Cortex of kidney (tissue), 1 donor: ENCODE results near the gene ELMO3.

Experiments used
- DNase-seq: peaks from one replicate; lab custom pipeline; 2025; lab: John Stamatoyannopoulos, UW

ELMO3 gene, protein sequence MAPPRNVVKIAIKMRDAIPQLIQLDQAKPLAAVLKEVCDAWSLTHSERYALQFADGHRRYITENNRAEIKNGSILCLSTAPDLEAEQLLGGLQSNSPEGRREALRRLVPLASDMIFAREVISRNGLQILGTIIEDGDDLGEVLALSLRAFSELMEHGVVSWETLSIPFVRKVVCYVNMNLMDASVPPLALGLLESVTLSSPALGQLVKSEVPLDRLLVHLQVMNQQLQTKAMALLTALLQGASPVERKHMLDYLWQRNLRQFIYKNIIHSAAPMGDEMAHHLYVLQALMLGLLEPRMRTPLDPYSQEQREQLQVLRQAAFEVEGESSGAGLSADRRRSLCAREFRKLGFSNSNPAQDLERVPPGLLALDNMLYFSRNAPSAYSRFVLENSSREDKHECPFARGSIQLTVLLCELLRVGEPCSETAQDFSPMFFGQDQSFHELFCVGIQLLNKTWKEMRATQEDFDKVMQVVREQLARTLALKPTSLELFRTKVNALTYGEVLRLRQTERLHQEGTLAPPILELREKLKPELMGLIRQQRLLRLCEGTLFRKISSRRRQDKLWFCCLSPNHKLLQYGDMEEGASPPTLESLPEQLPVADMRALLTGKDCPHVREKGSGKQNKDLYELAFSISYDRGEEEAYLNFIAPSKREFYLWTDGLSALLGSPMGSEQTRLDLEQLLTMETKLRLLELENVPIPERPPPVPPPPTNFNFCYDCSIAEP

GRCh38 chr16:67199011-67199807, at the start of gene ELMO3:
TSS of gene ELMO3 (plus strand) at chr16:67199131. CDS start at chr16:67199327, 196 bp downstream.
- no peak for DNase-seq

DNA sequence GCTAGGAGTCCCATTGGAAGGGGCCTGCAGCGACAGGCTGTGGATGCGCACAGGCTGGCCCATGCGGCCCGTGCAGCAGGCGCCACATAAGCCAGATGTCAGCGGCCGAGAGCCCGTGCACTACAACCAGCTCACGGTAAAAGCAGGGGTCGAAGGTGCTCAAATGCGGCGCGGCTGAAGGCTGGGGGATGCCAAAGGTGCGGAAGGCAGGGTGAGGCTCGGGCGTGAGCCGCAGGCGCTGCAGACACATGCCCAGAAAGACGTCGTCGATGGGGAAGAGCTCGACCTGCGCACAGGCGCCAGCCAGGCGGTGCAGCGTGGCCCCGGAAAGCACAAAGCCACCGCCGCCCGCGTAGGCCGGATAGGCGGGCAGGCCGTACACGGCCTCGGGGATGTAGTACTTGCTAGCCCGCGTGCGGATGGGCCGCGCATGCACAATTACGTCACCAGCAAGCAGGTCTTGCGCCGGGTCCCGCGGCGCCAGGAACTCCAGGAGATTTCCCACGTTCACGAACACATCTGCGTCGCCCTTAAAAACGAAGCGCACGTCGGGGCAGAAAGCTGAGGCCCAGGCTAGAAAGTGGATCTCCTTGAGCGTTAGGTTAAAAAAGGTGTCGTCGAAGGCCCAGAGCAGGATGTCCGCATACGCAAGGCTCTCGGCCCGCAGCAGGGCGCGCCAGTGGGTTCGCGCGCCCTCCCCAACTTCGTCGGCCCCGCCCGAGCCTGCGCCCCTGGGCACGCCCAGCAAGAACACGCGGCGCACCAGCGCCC, 49.5 kb upstream of the ELMO3 start:
- DNase-seq, result no peak

DNA sequence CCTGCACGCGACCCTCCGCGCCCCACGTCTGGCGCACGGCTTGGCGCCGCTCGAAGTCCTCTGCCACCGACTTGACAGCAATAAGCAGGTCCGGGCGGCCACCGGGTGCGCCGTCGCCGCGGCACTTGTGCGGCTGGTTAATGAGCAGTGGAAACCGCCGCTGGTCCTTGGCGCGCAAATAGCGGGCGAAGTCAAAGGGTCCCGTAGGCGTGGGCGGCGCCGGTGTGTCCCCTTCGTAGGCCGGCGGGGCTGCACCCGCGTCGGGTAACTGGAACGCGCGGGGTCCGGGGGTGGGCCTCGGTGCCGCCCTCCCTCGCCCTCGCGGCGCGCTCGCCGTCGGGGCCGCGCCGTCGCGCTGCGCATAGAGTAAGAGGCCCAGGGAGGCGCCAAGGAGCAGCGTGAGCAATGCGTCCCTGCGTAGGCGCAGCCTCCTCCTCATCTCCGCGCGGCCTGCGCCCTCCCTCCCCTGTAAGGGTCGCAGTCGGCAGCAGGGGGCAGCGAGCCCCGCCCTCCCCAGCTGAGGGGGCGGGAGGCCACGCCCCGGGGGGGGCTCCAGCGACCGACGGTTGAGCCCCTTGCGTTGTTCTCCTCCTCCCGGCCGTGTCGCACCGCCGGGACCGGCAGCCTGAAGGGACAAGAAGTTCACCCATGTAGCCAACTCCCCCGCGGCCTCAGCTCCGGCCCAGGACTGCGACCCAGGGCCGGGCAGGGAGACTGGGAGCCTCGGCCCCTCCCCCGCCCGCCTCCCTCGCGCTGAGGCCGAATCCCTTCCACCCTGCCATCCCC, 48.7 kb upstream of the ELMO3 start:
- no peak for DNase-seq

GRCh38 chr16:67150833-67151396, 48.0 kb upstream of the ELMO3 start, which contains the start of gene B3GNT9:
TSS of gene B3GNT9 (minus strand) at chr16:67150998. CDS start at chr16:67150485, 513 bp downstream.
- no peak for DNase-seq

- no peak for DNase-seq
Measured at GRCh38 chr16:67151431-67152097, 47.4 kb upstream of the ELMO3 start.

DNA sequence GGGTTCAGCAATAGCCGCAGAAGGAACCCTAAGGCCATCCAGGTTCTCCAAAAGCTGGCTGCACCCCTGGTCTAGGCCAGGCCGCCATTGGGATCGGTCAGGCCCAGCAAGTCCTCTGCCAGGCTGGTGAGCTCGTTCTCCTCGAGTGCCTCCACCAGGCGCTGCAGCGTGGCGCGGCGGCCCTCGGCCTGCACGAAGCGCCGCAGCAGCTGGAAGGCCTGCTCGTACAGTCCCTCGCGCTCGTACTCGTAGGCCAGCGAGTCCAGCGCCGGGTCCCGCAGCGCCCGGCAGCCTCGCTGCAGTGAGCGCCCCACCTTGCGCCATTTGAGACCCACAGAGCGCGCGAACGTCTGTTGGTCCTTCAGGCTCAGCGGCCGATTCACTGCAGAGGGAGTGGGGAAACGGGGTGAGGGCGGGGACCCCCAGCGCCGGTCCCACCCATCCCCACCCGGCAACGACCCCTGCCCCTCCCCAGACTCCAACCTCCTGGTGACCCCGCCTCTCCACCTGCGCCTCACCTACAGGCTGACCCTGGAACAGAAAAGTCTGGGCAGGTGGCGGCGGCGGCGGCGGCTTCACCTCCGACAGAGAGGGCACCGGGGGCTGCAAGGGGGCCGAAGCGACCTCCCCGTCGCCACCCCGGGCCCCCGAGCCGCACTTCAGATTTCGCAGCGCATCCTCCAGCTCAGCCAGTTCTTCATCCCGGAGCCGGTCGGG, 44.2 kb upstream of the ELMO3 start:
- DNase-seq, result no peak

DNA sequence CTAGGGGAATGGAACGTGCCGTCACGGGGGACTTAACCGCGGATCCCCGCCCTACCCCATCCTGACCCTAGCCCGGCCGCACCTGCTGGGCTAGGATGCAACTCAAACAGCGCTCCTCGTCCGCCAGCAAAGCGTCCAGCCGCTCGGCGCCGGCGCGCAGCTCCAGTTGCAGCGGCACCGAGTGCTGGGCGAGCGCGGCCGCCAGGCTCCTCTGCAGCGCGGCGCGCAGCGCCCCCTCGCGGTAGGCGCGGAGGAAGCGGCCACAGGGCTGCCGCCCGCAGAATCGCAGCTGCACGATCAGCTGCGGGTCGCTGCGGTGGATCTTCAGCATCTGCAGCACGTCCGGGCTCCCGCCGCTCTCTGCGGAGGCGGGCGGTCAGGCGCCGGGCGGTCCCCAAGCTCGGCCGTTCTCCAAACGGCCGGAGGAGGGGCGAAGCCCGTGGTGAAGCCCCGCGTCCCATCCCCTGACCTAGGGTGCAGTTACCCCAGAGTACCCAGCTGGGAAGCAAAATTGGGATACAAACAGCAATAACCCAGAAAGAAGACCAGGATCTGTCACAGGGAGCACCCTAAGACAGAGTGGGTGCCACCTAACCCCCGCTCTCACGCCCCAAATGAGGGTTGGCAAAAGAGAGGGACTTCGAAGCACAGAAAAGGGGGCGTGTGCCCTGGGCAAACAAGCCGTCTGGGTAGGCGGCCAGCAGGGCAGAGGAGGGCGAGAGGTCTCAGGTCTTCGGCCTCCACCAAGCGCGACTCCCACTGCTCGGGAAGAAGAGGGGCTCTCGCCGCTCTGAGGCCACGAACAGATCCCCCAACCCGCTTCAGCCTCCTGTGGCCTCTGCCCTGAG, 43.4 kb upstream of the ELMO3 start:
- no peak for DNase-seq

DNA sequence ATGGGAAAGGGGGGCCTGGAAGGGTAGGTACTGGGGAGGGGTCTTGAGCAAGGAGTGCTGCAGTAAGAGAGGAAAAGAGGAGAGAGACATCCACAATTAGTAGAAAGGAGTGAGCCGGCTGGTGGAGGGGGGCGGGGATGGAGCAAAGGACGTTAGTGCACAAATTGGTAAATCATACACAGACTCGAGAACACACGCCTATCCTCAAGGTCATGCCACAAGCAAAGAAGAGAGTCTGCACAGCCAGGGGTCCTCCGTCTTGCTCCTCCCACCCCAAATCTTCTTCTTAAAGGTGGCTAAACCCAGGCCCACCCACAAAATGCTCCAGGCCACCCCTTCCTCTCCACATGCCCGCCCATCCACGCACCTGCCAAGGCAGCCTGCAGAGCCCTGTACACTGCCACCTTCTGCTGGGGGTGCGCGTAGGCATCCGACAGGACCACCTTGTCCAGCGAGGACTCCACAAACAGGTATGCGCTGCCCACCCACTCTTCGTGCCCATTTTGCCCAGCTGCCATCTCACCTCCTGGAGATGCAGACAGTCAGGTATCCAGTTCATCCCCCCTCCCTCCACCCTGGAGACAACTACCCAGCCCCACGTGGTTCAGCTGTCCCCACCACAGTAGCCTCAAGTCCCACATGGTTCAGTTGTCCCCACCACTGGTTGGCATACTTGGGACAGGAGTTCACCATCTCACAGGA, 42.6 kb upstream of the ELMO3 start:
- no peak for DNase-seq

DNA sequence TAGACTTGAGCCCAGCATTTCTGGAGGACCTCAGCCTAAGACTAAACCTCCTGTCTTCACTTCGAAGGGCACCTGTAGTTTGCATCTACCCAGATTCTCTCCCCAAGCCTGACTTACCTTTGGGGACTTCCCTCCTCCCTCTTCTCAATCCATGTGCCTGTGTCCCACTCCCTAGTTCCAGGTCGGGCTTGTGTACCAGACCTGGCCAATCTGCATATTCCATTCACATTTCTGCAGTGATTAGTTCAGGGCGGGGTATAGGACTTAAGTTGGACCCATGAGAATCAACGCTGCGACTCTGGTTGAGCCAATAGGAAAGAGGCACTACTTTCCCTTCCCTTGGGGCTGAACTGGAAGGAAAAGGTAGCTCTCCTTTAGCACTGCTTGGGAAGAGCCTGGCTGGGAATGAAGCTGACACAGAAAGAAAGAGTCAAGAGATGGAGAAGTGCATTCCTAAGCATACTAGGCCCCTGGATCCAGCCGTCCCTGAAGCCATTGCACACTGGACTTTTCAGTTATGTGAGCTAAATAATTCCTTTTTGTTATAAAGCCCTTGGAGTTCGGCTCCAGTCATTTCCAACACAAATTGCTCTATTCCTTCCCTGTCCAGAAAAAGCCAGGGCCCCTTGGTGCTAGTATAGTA, 41.7 kb upstream of the ELMO3 start:
- DNase-seq, result no peak

DNA sequence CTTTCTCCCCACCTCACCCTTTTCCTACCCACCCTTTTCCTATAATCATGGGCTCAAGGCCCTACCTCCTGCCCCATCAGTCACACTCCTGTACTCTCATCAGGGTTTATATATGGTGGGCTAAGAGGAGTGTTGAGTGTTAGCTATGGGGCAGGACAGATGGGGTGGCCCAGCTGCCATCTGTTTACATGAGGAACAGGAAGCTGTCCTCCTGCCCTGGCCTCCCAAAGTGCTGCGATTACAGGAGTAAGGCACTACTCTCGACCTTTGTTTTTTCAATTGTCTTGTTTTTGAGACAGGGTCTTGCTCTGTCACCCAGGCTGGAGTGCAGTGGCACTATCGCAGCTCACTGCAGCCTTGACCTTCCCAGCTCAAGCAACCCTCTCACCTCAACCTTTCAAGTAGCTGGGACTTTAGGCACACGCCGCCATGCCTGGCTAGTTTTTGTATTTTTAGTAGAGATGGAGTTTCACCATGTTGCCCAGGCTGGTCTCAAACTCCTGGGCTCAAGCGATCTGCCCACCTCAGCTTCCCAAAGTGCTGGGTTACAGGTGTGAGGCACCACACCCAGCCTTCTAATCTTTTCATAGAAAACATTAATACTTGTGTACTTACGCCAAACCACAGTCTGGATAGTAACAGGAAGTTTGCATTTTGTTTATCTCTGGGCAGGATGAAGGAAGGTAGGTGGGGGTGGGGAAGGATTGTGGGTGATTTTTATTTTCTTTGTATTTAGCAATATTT, 40.9 kb upstream of the ELMO3 start:
- DNase-seq, result no peak

DNA sequence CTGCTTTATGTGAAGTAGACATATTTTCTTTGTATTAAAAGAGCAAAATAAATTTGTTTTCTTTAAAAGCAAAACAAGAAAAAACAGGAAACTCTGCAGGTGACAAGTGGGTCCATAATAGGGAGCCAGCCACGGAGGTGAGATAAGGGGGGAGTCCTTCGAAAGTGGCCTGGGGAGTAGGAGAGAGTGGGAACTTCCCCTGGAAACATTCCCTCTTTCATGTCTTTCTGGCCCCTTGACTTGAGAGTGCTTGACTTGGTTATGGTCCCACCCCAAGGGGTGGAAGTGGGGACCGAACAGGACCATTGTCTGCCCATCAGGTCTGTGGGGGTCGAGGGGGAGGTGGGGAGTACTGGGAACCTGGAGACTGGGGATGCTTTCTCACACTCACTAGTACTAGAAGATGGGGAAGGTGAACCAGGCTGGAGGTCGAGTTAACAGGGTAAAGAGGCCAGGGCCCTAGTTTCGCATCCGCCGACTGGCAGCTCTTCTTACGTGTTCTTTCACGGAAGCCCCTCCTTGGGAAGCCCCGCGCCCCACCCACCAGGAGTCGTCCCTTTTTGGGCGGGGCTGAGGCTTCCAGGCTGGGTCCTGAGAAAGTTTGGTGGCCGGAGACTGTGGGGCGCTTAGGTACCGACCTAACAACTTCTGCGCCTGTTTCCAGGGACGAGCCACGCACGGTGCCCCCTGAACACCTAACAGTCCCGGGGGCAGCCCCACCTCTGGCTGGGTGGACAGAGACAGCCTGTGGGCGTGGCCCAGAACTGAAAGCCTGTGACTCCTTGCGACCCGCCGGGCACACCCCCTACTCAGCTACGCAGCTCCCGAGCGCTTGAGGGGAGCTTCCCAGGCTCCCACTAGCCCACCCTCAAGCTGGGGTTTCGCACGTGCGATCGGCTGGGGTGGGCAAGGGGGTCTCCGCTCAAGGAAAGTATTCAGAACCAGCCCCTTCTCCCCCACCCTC, 40.0 kb upstream of the ELMO3 start:
- DNase-seq, result no peak

- DNase-seq, result no peak
Measured at GRCh38 chr16:67161595-67162058, 37.3 kb upstream of the ELMO3 start.

GRCh38 chr16:67162506-67163163, 36.3 kb upstream of the ELMO3 start:
- DNase-seq, result no peak

DNA sequence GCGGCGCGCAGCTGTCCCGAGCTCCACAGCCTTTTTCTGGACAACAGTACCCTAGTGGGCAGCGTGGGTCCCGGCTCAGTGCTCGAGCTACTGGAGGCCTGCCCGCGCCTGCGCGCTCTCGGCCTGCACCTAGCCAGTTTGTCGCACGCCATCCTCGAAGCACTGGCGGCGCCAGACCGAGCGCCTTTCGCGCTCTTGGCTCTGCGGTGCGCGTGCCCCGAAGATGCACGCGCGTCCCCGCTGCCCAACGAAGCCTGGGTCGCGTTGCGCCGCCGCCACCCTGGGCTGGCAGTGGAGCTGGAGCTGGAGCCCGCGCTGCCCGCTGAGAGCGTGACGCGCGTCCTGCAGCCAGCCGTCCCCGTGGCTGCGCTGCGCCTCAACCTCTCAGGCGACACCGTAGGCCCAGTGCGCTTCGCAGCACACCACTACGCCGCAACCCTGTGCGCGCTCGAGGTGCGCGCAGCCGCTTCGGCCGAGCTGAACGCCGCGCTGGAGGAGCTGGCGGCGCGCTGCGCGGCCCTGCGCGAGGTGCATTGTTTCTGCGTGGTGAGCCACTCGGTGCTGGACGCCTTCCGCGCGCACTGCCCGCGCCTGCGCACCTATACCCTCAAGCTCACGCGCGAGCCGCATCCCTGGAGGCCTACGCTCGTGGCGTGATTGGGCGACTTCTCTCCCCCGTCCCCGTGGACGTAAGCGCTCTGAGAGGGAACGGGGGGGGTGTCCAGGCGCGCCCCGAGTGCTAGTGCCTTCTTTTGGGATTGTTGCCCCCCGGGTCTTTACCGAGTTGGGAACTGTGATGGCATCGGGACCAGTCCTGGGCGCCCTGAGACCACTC, 35.5 kb upstream of the ELMO3 start:
- DNase-seq, result no peak
